Measurements from ENCODE around the gene SORCS2. TPM values are rescaled to one million over a fixed set of nuclear protein-coding genes. Genes with fewer than 3 reads are reported as not detected.

SORCS2 gene
- total RNA-seq, 1 donor from 2014 or later, result 7.1 TPM

- Mint-ChIP-seq H3K4me1 (peaks cover 8% of the 10 kb centered on the region), H3K36me3 (peaks cover 12% of the 10 kb centered on the region), H3K27me3 (ENCODE audit: low read depth) (peaks cover 8% of the 10 kb centered on the region), H3K4me3 (no peak overlapping the region), H3K27ac (no peak overlapping the region), H3K9me3 (peaks cover 15% of the 10 kb centered on the region)
- TF ChIP-seq, protein P1, sequence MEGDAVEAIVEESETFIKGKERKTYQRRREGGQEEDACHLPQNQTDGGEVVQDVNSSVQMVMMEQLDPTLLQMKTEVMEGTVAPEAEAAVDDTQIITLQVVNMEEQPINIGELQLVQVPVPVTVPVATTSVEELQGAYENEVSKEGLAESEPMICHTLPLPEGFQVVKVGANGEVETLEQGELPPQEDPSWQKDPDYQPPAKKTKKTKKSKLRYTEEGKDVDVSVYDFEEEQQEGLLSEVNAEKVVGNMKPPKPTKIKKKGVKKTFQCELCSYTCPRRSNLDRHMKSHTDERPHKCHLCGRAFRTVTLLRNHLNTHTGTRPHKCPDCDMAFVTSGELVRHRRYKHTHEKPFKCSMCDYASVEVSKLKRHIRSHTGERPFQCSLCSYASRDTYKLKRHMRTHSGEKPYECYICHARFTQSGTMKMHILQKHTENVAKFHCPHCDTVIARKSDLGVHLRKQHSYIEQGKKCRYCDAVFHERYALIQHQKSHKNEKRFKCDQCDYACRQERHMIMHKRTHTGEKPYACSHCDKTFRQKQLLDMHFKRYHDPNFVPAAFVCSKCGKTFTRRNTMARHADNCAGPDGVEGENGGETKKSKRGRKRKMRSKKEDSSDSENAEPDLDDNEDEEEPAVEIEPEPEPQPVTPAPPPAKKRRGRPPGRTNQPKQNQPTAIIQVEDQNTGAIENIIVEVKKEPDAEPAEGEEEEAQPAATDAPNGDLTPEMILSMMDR (IDR thresholded peaks at IDR 0.05; ENCODE audit: unreplicated experiment), result no peak
- DNase-seq (ENCODE audit: low spot score in 2 of 2, unreplicated experiment in 2 of 2), result no peak
Observed at GRCh38 chr4:7680731-7681130, 488.4 kb downstream of the SORCS2 start.

DNA sequence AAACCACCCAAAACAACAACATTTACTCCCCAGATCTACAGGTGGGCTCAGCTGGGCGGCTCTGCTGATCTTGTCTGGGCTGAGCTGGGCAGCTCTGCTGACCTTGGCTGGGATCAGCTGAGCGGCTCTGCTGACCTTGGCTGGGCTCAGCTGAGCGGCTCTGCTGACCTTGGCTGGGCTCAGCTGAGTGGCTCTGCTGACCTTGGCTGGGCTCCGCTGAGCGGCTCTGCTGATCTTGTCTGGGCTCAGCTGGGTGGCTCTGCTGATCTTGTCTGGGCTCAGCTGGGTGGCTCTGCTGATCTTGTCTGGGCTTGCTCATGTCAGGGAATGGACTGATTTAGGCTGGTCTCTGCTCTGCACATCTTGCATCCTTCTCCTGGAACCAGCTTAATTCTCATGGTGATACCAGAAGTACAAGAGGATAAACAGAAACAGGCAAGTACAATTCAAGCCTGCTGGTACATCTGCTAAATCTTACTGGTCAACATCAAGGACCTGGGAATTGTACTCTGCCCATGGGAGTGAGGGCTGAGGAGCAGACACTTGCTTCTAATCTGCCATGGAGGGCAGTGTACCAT lies 490.9 kb downstream of the SORCS2 start:
- no peak for DNase-seq (ENCODE audit: low spot score in 2 of 2, unreplicated experiment in 2 of 2)
- TF ChIP-seq, protein P1 (IDR thresholded peaks at IDR 0.05; ENCODE audit: unreplicated experiment), result no peak
- peaks cover 12% of the 10 kb centered on the region for H3K36me3 Mint-ChIP-seq
- peaks cover 26% of the 10 kb centered on the region for H3K27me3 Mint-ChIP-seq (ENCODE audit: low read depth)
- H3K4me3 Mint-ChIP-seq, result no peak overlapping the region
- no peaks in the 10 kb centered on the region for H3K4me1 Mint-ChIP-seq
- H3K9me3 Mint-ChIP-seq, result peaks cover 15% of the 10 kb centered on the region
- no peak overlapping the region for H3K27ac Mint-ChIP-seq

GRCh38 chr4:7684294-7684693 lies 492.0 kb downstream of the SORCS2 start:
- H3K27me3 Mint-ChIP-seq (ENCODE audit: low read depth), result peaks cover 29% of the 10 kb centered on the region
- H3K9me3 Mint-ChIP-seq, result peaks cover 15% of the 10 kb centered on the region
- no peak for DNase-seq (ENCODE audit: low spot score in 2 of 2, unreplicated experiment in 2 of 2)
- H3K4me1 Mint-ChIP-seq, result no peaks in the 10 kb centered on the region
- no peak overlapping the region for H3K4me3 Mint-ChIP-seq
- TF ChIP-seq, protein P1 (IDR thresholded peaks at IDR 0.05; ENCODE audit: unreplicated experiment), result no peak
- no peak overlapping the region for H3K27ac Mint-ChIP-seq
- H3K36me3 Mint-ChIP-seq, result peaks cover 12% of the 10 kb centered on the region

DNA sequence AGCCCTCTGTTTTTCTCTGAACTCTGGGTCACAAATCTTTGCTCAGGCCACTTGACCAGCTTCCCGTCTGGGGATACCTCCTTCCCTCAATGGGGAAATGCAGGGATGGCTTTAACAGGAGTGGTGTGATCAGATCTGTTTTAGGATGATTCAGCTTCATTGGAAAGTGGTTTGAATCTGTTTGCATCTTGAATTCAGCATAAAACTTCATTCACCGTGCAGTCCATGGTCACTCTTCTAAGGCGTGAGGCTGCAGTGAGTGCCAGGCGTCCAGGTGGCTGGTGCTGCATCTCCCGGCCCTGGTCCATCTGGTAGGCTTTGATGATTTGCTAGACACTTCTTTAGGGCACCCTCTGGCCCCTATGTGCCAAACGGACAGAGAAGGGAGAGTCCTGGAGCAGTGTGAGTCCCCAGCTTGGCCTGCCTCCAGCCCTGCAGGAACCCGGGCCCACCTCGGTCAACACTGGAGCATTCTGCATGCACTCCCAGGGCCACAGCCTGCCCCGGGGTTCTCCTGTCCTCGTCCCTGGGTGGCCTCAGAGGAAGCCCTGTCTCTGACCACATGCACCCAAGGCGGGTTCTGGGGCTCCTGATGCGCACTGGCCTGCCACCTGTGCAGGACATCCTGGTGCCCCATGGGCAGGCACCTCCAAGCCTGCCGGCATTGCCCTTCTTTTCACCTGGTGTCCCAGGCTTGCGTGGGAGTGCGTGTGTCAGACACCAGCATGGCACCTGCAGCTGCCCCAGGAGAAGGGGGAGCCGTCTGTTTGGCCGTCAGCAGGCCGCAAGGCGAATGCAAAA lies 493.9 kb downstream of the SORCS2 start:
- H3K36me3 Mint-ChIP-seq, result peaks cover 8% of the 10 kb centered on the region
- TF ChIP-seq, protein P1 (IDR thresholded peaks at IDR 0.05; ENCODE audit: unreplicated experiment), result no peak
- no peak overlapping the region for H3K27ac Mint-ChIP-seq
- peaks cover 24% of the 10 kb centered on the region for H3K27me3 Mint-ChIP-seq (ENCODE audit: low read depth)
- H3K4me3 Mint-ChIP-seq, result no peak overlapping the region
- DNase-seq (ENCODE audit: low spot score in 2 of 2, unreplicated experiment in 2 of 2), result no peak
- no peaks in the 10 kb centered on the region for H3K4me1 Mint-ChIP-seq
- peaks cover 9% of the 10 kb centered on the region for H3K9me3 Mint-ChIP-seq

GRCh38 chr4:7687006-7687405 lies 494.7 kb downstream of the SORCS2 start:
- H3K27ac Mint-ChIP-seq, result no peak overlapping the region
- no peak overlapping the region for H3K4me3 Mint-ChIP-seq
- DNase-seq (ENCODE audit: low spot score in 2 of 2, unreplicated experiment in 2 of 2), result no peak
- peaks cover 9% of the 10 kb centered on the region for H3K9me3 Mint-ChIP-seq
- H3K4me1 Mint-ChIP-seq, result no peaks in the 10 kb centered on the region
- H3K27me3 Mint-ChIP-seq (ENCODE audit: low read depth), result peaks cover 26% of the 10 kb centered on the region
- TF ChIP-seq, protein P1 (IDR thresholded peaks at IDR 0.05; ENCODE audit: unreplicated experiment), result no peak
- peaks cover 8% of the 10 kb centered on the region for H3K36me3 Mint-ChIP-seq

All from mesothelial cell of epicardium (in vitro differentiated cells).